G401.6 (cell line): ENCODE results near the gene NEK6.

Experiments
- FAIRE-seq: peaks from 2 replicates; lab custom pipeline; 2012; peaks lifted over from hg19 to GRCh38; lab: Jason Lieb, UNC

Gene NEK6

GRCh38 chr9:124257844-124258606, at the start of gene NEK6:
TSS of gene NEK6 (plus strand) at chr9:124257949. CDS start at chr9:124301965, 44,016 bp downstream.
- FAIRE-seq: no peak

- FAIRE-seq: no peak
Measured at GRCh38 chr9:124208571-124208970, 49.2 kb upstream of the NEK6 start.

GRCh38 chr9:124209279-124209678, 48.5 kb upstream of the NEK6 start:
- no peak for FAIRE-seq

GRCh38 chr9:124209774-124210173, 48.0 kb upstream of the NEK6 start:
- FAIRE-seq: no peak

- no peak for FAIRE-seq
Measured at GRCh38 chr9:124210697-124211096, 47.1 kb upstream of the NEK6 start.

GRCh38 chr9:124212381-124213050, 45.2 kb upstream of the NEK6 start:
- FAIRE-seq: no peak

- no peak for FAIRE-seq
Measured at GRCh38 chr9:124213396-124213795, 44.4 kb upstream of the NEK6 start.

GRCh38 chr9:124214116-124214515, 43.6 kb upstream of the NEK6 start:
- no peak for FAIRE-seq

- FAIRE-seq: no peak
Measured at GRCh38 chr9:124214596-124215367, 43.0 kb upstream of the NEK6 start.

- no peak for FAIRE-seq
Measured at GRCh38 chr9:124215368-124215910, 42.3 kb upstream of the NEK6 start.

GRCh38 chr9:124215956-124216355, 41.8 kb upstream of the NEK6 start:
- FAIRE-seq: no peak

- FAIRE-seq: no peak
Measured at GRCh38 chr9:124216474-124217176, 41.1 kb upstream of the NEK6 start.

- FAIRE-seq: no peak
Measured at GRCh38 chr9:124217836-124218437, 39.8 kb upstream of the NEK6 start.

- FAIRE-seq: no peak
Measured at GRCh38 chr9:124218438-124218982, 39.2 kb upstream of the NEK6 start.

GRCh38 chr9:124218987-124219461, 38.7 kb upstream of the NEK6 start:
- FAIRE-seq: no peak

- no peak for FAIRE-seq
Measured at GRCh38 chr9:124220946-124221451, 36.8 kb upstream of the NEK6 start.

- no peak for FAIRE-seq
Measured at GRCh38 chr9:124221676-124222075, 36.1 kb upstream of the NEK6 start.

- no peak for FAIRE-seq
Measured at GRCh38 chr9:124222109-124222508, 35.6 kb upstream of the NEK6 start.

- no peak for FAIRE-seq
Measured at GRCh38 chr9:124222918-124223720, 34.6 kb upstream of the NEK6 start.

- no peak for FAIRE-seq
Measured at GRCh38 chr9:124225945-124226344, 31.8 kb upstream of the NEK6 start.
